PFSK-1 (cell line): ENCODE results near the gene APLP2.

Experiments
- POLR2AphosphoS5 ChIP-seq: IDR thresholded peaks from 2 replicates; pipeline ENCODE4 v1.6.1; 2012; ENCODE audit warnings: low read depth, mild to moderate bottlenecking, control low read depth, low read length, moderate library complexity
- SIN3A ChIP-seq: IDR thresholded peaks from 2 replicates; pipeline ENCODE4 v1.6.1; 2012; ENCODE audit warnings: mild to moderate bottlenecking, low read length, moderate library complexity, borderline replicate concordance; ENCODE audit not compliant: insufficient read depth
- TAF1 ChIP-seq: IDR thresholded peaks from 2 replicates; pipeline ENCODE4 v1.6.1; 2012; ENCODE audit warnings: low read length, control low read depth, borderline replicate concordance; ENCODE audit not compliant: insufficient read depth

DNA sequence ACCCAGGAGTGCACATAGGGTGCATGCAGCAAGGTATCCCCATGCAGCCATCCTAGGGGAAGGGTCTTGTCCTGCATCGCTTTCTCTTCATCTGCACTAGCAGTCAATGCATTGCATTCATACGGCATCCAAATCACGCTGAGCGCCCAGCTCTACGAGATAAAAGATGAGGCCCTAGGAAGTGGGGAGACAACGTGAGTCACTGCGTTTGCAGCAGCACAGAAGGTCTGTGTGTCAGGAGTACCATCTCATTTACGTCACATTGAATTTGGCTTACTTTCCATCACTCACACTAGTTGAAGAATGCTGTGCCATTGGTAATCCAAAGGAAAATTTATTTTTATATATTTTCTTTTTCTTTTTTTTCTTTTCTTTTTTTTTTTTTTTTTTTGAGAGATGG, 87.4 kb downstream of the APLP2 start:
- TF ChIP-seq POLR2AphosphoS5 (no peak), SIN3A (no peak), TAF1 (no peak)
